Measurements from ENCODE around the gene DUOXA1. TPM values are rescaled to one million over a fixed set of nuclear protein-coding genes. Genes with fewer than 3 reads are reported as not detected.
A peak's percentile ranks its signal among the peaks of the same experiment; 100 is the strongest.

DUOXA1 gene
- total and polyA plus RNA-seq, 2 experiments from 2014 or later: not detected

DNA sequence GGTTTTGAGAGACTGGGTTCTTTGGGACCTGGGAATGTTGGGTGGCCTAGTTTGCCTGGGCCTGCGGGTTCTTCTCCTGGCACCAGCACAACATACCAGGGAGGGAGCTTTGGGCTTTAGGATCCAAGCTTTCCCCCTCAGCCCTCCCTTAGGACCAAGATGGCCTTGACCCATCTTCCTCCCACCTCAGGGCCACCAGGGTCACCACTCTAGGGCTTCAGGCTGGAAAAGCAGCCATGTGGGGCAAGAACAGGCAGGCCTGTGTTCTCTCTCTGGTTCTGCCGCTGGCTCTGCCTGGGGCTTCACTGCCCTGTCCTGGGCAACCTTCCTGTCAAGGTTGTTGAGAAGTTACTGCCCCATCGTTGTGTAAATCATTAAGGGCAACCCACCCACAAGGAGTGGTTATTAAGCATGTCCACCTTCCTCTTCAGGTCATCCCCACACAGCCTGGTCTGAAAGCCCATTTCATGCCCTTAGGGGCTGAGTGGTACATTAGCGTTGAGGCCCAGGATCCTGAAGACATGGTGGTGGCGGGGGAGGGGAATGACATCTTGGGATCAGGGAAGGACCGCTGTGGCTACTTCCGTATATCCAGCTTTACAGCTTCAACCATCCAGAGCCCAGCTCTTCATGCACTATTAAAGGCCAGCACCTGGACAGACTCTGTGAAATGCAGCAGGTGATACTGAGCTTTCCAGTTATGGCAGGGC lies 767 bp upstream of the DUOXA1 start:
- Histone ChIP-seq H3K36me3 (ENCODE audit: insufficient read depth) (no peaks in the 10 kb centered on the region), H3K27ac (ENCODE audit: low read depth) (no peak overlapping the region), H3K4me3 (peak overlapping the region; percentile 63), H3K27me3 (ENCODE audit: insufficient read depth) (peaks cover 100% of the 10 kb centered on the region), H3K4me2 (peak overlapping the region; percentile 87), H3K79me2 (replicated peaks; ENCODE audit: insufficient read depth) (no peaks in the 10 kb centered on the region), H3K4me1 (ENCODE audit: insufficient read depth) (peaks cover 16% of the 10 kb centered on the region; the same call in 1 of the 2 replicates), H4K20me1 (replicated peaks; ENCODE audit: insufficient read depth) (no peaks in the 10 kb centered on the region; the same call in 1 of the 2 replicates), H2AFZ (peak overlapping the region; percentile 95), H3K9me2 (ENCODE audit: insufficient read depth) (no peaks in the 10 kb centered on the region), H3F3A (replicated peaks; ENCODE audit: low read depth) (no peaks in the 10 kb centered on the region)
- H3K27ac Mint-ChIP-seq: no peak overlapping the region
- DNase-seq (ENCODE audit: low spot score): peak; percentile 34
- no peaks in the 10 kb centered on the region; the same call in 2 of the 3 replicates for H3K9me3 Mint-ChIP-seq
- TF ChIP-seq, protein P1, sequence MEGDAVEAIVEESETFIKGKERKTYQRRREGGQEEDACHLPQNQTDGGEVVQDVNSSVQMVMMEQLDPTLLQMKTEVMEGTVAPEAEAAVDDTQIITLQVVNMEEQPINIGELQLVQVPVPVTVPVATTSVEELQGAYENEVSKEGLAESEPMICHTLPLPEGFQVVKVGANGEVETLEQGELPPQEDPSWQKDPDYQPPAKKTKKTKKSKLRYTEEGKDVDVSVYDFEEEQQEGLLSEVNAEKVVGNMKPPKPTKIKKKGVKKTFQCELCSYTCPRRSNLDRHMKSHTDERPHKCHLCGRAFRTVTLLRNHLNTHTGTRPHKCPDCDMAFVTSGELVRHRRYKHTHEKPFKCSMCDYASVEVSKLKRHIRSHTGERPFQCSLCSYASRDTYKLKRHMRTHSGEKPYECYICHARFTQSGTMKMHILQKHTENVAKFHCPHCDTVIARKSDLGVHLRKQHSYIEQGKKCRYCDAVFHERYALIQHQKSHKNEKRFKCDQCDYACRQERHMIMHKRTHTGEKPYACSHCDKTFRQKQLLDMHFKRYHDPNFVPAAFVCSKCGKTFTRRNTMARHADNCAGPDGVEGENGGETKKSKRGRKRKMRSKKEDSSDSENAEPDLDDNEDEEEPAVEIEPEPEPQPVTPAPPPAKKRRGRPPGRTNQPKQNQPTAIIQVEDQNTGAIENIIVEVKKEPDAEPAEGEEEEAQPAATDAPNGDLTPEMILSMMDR (conservative IDR thresholded peaks at IDR 0.05; ENCODE audit: low read depth in 2 of 2): no peak
- TF ChIP-seq JUNB (IDR thresholded peaks at IDR 0.05; ENCODE audit: unreplicated experiment) (no peak), POLR2AphosphoS5 (IDR thresholded peaks at IDR 0.05; ENCODE audit: low read depth) (no peak), STAT1 (IDR thresholded peaks at IDR 0.05; ENCODE audit: unreplicated experiment) (no peak), EZH2phosphoT487 (IDR thresholded peaks at IDR 0.05; ENCODE audit: unreplicated experiment) (no peak), NANOG (IDR thresholded peaks at IDR 0.05; ENCODE audit: borderline replicate concordance) (no peak), ZNF114 (CRISPR knock-in tag; IDR thresholded peaks at IDR 0.05) (no peak), EZH2 (IDR thresholded peaks at IDR 0.05; ENCODE audit: low read depth, unreplicated experiment) (no peak), CREB1 (CRISPR knock-in tag; IDR thresholded peaks at IDR 0.05; ENCODE audit: low read depth) (no peak), ZNF331 (CRISPR knock-in tag; IDR thresholded peaks at IDR 0.05; ENCODE audit: low read depth) (no peak)
- TF ChIP-seq, protein P2, sequence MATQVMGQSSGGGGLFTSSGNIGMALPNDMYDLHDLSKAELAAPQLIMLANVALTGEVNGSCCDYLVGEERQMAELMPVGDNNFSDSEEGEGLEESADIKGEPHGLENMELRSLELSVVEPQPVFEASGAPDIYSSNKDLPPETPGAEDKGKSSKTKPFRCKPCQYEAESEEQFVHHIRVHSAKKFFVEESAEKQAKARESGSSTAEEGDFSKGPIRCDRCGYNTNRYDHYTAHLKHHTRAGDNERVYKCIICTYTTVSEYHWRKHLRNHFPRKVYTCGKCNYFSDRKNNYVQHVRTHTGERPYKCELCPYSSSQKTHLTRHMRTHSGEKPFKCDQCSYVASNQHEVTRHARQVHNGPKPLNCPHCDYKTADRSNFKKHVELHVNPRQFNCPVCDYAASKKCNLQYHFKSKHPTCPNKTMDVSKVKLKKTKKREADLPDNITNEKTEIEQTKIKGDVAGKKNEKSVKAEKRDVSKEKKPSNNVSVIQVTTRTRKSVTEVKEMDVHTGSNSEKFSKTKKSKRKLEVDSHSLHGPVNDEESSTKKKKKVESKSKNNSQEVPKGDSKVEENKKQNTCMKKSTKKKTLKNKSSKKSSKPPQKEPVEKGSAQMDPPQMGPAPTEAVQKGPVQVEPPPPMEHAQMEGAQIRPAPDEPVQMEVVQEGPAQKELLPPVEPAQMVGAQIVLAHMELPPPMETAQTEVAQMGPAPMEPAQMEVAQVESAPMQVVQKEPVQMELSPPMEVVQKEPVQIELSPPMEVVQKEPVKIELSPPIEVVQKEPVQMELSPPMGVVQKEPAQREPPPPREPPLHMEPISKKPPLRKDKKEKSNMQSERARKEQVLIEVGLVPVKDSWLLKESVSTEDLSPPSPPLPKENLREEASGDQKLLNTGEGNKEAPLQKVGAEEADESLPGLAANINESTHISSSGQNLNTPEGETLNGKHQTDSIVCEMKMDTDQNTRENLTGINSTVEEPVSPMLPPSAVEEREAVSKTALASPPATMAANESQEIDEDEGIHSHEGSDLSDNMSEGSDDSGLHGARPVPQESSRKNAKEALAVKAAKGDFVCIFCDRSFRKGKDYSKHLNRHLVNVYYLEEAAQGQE (IDR thresholded peaks at IDR 0.05; ENCODE audit: unreplicated experiment): no peak
- TF ChIP-seq, protein P3, sequence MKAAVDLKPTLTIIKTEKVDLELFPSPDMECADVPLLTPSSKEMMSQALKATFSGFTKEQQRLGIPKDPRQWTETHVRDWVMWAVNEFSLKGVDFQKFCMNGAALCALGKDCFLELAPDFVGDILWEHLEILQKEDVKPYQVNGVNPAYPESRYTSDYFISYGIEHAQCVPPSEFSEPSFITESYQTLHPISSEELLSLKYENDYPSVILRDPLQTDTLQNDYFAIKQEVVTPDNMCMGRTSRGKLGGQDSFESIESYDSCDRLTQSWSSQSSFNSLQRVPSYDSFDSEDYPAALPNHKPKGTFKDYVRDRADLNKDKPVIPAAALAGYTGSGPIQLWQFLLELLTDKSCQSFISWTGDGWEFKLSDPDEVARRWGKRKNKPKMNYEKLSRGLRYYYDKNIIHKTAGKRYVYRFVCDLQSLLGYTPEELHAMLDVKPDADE (IDR thresholded peaks at IDR 0.05): no peak
- TF ChIP-seq, protein P4, sequence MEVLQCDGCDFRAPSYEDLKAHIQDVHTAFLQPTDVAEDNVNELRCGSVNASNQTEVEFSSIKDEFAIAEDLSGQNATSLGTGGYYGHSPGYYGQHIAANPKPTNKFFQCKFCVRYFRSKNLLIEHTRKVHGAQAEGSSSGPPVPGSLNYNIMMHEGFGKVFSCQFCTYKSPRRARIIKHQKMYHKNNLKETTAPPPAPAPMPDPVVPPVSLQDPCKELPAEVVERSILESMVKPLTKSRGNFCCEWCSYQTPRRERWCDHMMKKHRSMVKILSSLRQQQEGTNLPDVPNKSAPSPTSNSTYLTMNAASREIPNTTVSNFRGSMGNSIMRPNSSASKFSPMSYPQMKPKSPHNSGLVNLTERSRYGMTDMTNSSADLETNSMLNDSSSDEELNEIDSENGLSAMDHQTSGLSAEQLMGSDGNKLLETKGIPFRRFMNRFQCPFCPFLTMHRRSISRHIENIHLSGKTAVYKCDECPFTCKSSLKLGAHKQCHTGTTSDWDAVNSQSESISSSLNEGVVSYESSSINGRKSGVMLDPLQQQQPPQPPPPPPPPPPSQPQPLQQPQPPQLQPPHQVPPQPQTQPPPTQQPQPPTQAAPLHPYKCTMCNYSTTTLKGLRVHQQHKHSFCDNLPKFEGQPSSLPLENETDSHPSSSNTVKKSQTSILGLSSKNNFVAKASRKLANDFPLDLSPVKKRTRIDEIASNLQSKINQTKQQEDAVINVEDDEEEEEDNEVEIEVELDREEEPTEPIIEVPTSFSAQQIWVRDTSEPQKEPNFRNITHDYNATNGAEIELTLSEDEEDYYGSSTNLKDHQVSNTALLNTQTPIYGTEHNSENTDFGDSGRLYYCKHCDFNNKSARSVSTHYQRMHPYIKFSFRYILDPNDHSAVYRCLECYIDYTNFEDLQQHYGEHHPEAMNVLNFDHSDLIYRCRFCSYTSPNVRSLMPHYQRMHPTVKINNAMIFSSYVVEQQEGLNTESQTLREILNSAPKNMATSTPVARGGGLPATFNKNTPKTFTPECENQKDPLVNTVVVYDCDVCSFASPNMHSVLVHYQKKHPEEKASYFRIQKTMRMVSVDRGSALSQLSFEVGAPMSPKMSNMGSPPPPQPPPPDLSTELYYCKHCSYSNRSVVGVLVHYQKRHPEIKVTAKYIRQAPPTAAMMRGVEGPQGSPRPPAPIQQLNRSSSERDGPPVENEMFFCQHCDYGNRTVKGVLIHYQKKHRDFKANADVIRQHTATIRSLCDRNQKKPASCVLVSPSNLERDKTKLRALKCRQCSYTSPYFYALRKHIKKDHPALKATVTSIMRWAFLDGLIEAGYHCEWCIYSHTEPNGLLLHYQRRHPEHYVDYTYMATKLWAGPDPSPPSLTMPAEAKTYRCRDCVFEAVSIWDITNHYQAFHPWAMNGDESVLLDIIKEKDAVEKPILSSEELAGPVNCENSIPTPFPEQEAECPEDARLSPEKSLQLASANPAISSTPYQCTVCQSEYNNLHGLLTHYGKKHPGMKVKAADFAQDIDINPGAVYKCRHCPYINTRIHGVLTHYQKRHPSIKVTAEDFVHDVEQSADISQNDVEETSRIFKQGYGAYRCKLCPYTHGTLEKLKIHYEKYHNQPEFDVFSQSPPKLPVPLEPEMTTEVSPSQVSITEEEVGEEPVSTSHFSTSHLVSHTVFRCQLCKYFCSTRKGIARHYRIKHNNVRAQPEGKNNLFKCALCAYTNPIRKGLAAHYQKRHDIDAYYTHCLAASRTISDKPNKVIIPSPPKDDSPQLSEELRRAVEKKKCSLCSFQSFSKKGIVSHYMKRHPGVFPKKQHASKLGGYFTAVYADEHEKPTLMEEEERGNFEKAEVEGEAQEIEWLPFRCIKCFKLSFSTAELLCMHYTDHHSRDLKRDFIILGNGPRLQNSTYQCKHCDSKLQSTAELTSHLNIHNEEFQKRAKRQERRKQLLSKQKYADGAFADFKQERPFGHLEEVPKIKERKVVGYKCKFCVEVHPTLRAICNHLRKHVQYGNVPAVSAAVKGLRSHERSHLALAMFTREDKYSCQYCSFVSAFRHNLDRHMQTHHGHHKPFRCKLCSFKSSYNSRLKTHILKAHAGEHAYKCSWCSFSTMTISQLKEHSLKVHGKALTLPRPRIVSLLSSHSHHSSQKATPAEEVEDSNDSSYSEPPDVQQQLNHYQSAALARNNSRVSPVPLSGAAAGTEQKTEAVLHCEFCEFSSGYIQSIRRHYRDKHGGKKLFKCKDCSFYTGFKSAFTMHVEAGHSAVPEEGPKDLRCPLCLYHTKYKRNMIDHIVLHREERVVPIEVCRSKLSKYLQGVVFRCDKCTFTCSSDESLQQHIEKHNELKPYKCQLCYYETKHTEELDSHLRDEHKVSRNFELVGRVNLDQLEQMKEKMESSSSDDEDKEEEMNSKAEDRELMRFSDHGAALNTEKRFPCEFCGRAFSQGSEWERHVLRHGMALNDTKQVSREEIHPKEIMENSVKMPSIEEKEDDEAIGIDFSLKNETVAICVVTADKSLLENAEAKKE (CRISPR knock-in tag; IDR thresholded peaks at IDR 0.05): no peak
- no peak for ATAC-seq
- peaks cover 5% of the 10 kb centered on the region; the same call in 2 of the 3 replicates for H3K4me1 Mint-ChIP-seq
- H3K27me3 Mint-ChIP-seq (ENCODE audit: insufficient read depth, low read depth, poor library complexity): peaks cover 83% of the 10 kb centered on the region
- H3K4me3 Mint-ChIP-seq: peak overlapping the region; percentile 60
- H3K36me3 Mint-ChIP-seq (ENCODE audit: low read depth): no peaks in the 10 kb centered on the region; the same call in 2 of the 3 replicates
